GM18526 (cell line): Measurements from ENCODE around the gene EXOSC1.

Experiments used
- POLR2A ChIP-seq: IDR thresholded peaks from 3 replicates; pipeline ENCODE4 v1.6.1; 2011; ENCODE audit not compliant: insufficient read length; ENCODE audit errors: extremely low read depth

EXOSC1 gene

DNA sequence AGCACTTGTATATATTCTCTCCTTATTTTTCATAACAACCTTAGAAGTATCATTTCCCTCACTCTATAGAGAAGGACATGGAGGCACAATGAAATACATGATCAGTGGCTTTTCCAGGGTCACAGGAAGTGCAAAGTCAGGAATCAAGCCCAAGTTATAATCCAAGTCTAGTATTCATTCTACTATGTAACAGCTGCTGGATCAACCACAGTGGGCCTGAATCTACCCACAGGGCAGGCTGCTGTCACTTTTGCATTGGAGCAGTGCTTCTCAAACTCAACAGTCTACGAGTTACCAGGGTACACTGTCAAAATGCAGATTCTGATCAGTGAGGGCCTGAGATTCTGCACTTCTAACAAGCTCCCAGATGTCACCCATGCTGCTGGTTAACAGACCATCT is 18.4 kb upstream of the EXOSC1 start:
- TF ChIP-seq POLR2A = no peak

DNA sequence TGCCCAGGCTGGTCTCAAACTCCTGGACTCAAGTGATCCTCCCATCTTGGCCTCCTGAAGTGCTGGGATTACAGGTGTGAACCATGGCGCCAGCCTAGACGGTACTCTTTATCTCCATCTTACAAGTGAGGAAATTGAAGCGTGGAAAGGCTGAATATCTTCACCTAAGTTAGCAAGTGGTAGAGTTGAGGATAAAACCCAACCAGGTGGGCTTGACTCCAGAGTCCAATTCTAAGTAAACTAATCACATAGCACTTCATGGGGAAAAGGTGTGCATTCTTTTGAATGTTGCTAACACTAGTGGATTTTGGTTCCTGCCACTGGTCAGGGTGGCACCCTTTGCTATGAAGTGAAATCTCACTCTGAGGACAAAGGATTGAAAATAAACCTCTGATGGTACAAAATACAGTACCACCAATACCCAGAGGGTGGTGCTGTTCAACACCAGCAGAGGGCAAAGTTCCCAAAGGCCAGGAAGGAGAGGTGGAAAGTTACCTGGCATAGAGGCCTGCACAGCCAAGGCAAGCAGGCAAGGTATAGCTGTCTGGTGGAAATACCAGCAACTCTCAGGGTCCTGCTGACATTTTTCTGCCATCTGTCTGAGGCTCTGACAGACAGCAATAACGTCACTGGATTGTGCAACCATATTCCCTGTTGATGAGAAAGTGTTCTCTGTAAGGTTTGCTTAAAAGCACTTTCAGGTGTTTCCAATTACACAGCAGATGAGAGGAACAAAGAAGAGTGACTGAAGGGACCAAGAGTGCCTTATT is 17.7 kb upstream of the EXOSC1 start:
- no peak for TF ChIP-seq POLR2A

DNA sequence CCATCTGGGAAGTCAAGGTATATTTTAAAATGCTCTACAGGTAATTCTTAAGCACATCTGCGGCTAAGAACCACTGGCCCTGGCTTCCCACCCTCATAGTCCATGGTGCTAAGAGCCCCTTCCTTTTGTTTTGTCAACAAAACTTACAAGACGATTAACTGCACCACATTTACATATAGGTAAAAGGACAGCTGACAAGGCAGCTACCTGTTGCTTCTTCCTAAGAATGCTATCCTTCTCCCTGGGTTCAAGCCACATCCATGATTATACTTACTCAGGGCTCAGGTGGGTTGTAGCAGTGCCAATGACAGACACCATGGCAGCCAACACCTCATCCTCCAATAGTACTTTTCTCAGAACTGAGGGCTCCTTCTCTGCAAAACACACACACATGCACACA is 16.5 kb upstream of the EXOSC1 start:
- TF ChIP-seq POLR2A = no peak

- no peak for TF ChIP-seq POLR2A
Measured at GRCh38 chr10:97459933-97460332, 14.1 kb upstream of the EXOSC1 start.

GRCh38 chr10:97459111-97459510 is 13.3 kb upstream of the EXOSC1 start:
- no peak for TF ChIP-seq POLR2A

DNA sequence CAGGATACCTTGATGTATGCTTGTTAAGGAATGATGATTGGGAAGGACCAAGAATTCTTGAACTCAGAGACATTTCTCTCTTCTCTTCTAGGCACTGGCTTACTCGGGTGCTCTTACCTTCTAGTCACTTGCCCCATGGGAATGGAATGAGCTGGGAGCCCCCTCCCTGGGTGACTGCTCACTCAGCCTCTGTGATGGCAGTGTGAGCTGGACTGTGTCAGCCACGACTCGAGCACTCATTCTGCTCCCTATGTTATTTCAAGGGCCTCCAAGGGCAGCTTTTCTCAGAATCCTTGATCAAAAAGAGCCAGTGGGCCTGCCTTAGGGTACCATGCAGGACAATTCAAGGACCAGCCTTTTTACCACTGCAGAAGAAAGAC is 10.9 kb upstream of the EXOSC1 start:
- TF ChIP-seq POLR2A = no peak

- TF ChIP-seq POLR2A = no peak
Measured at GRCh38 chr10:97456034-97456685, 10.4 kb upstream of the EXOSC1 start.

DNA sequence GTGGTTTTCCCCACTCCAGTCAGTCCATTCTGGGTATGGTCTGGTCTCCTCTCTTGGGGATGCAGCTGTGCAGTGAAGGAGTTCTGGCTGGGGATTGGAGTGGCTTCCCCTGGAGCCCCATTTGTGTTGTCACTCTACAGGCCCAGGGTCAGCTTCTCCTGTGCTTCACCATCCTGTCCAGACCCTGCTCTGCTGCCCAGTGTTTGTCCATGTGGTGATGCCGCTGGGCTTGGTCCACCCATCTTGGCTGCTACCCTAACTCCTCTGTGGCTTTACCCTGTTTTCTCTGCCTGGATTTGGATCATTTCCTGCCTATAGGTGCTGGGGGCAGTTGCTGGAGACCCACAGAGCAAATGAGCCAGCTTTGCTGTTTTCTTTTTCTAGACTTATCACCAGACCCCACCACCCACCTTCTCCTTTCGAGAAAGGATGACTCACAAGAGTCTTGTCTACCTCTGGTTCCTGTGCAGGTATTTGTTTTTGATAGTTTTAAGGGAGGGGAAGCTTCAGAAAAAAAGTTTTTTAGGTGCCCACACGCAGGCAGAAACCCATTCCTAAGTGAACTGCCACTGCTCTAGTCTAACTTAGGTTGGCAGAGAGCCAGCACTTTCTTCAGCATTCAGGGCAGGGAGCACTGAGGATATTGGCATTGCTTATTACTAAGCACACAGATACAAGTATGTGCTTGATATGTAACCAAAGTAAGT is 8.7 kb upstream of the EXOSC1 start:
- no peak for TF ChIP-seq POLR2A

GRCh38 chr10:97452352-97452751 is 6.5 kb upstream of the EXOSC1 start:
- TF ChIP-seq POLR2A = no peak

DNA sequence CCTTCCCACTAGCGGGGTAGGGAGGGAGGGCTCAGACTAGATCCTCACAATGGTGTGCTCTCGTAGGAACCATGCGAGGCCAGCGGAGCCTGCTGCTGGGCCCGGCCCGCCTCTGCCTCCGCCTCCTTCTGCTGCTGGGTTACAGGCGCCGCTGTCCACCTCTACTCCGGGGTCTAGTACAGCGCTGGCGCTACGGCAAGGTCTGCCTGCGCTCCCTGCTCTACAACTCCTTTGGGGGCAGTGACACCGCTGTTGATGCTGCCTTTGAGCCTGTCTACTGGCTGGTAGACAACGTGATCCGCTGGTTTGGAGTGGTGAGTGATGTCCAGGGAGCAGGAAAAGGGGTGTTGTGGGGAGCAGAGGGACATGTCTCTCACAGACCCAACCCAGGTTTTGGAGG is 5.8 kb upstream of the EXOSC1 start:
- no peak for TF ChIP-seq POLR2A

DNA sequence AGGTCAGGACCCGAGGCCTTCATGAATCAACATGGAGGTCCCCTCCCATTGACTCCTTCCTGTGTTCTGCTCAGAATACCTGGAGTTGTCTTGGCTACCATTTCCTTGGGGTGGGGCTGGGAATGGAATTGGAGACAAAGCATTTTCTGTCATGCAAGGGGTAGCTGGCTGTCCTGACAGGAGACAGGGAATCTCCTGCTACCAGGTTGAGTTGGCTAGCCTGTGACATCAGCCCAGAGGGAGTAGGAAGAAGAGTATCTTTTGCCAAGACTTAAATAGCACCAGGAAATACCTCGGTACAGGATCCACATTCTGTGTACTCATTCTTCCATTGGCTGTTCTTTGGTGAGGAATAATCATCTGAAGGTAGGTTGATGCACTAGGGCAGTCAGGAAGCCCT is 5.0 kb upstream of the EXOSC1 start:
- no peak for TF ChIP-seq POLR2A

DNA sequence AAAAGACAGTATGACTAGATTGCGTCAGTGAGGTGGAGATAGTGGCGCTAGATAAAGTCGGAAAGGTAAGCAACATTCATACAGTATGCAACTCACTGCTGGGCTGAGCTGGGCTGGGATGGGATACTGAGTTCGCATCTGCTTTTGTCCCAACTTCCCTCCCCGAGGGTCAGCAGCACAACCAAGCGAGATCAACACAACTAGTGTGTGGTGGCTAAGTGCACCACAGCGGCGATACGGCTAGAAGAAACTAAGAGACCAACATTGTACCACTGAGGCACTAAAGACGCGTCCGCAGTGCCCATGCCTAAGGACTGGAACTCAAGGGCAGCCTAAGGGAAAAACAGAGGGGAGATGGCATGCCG is 467 bp downstream of the EXOSC1 start:
- TF ChIP-seq POLR2A = no peak

- TF ChIP-seq POLR2A = no peak
Measured at GRCh38 chr10:97444212-97444611, 1.6 kb downstream of the EXOSC1 start.

DNA sequence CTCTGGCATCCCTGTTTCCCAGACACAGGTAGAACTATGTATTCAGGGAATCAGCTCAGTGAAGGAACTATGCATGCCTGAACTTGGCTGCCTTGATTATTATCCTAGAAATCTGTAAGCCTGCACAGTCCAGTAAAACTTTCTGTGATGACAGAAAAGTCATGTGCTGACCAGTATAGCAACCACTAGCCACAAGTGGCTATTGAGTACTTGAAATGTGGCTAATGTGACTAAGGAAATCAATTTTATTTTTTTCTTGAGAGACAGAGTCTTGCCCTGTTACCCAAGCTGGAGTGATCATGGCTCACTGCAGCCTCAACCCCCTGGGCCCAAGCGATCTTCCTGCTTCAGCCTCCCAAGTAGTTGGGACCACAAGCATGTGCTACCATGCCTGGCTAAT is 3.5 kb downstream of the EXOSC1 start:
- TF ChIP-seq POLR2A = no peak

- TF ChIP-seq POLR2A = no peak
Measured at GRCh38 chr10:97435211-97435610, 10.6 kb downstream of the EXOSC1 start.

DNA sequence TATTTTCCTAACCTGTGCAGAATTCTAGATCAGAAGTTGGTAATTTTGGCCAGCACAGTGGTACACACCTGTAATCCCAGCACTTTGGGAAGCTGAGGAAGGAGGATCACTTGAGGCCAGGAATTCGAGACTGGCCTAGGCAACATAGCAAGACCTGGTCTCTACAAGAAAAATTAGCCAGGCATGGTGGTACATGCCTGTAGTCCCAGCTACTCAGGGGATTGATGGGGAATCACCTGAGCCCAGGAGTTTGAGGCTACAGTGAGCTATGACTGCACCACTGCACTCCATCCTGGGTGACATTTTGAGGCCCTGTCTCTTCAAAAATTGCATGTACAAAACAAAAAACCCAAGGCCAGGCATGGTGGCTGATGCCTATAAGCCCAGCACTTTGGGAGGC is 11.2 kb downstream of the EXOSC1 start:
- TF ChIP-seq POLR2A = no peak
